OCI-M2 (cell line): Measurements from ENCODE around the gene EFCAB10.
"Not testable (repeated sequence)": the region's sequence is repeated elsewhere in the genome, so short reads cannot be mapped to it uniquely, and the experiment has no call there.

Experiments
- DNase-seq: peaks from one replicate; lab custom pipeline; 2025; ENCODE audit not compliant: unreplicated experiment; lab: John Stamatoyannopoulos, UW

The EFCAB10 gene

GRCh38 chr7:105599551-105599950, 18.3 kb upstream of the EFCAB10 start:
- no peak for DNase-seq

GRCh38 chr7:105599080-105599479, 17.8 kb upstream of the EFCAB10 start:
- not testable (repeated sequence) for DNase-seq

DNA sequence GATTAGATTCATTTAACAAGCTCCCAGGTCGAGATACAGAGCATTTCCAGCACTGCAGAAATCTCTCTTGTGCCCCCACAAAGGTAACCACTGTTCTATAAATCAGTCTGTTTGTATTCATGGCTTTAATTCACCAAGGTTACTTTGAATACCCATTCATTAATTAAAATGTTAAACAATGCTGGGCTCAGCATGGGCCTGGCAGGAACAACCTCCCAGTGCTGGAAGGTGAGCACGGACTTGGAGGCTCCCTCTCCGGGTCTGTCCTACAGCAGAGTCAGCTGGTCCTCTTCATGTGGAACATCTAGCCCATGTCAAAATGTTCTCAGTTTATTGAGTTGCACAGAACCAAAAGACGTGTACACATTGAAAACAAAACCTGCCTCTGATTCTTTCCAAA, 15.6 kb upstream of the EFCAB10 start:
- no peak for DNase-seq

DNA sequence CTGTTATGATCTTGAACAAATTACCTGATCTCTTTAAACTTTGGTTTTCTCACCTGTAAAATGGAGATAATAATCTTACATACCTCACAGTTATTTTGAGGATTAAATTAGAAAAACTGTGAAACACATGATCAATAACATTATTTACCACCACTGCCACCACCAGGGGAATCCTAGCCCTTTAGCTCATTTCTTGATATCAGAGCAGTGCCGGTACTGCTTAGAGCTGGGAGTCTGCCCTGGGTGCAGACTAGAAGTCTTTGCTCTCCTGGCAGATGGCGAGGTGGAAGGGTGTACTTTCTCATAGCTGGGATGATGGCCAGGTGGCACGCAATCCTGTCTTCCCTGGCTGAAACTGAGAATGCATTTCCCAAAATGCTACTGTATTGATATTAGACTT, 12.7 kb upstream of the EFCAB10 start:
- no peak for DNase-seq

DNA sequence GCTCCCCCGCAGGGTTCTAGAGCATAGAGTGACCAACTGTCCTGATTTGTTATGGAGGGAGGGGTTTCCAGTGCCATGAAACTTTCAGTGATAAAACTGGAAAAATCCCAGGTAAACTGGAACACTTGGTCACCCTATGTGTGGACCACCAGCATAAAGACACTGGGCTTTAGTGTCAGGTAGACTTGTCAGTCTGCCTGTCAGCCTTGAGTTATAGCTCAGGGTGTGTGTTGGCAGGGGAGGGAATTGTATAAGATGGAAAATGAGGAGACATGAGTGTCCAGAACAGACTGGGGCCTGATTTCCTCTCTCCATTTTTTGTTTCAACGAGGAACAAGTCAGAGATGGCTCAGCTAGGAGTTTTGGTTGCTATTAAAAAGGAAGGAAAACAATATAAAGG, 10.2 kb upstream of the EFCAB10 start:
- no peak for DNase-seq

GRCh38 chr7:105590793-105591192, 9.5 kb upstream of the EFCAB10 start:
- no peak for DNase-seq

DNA sequence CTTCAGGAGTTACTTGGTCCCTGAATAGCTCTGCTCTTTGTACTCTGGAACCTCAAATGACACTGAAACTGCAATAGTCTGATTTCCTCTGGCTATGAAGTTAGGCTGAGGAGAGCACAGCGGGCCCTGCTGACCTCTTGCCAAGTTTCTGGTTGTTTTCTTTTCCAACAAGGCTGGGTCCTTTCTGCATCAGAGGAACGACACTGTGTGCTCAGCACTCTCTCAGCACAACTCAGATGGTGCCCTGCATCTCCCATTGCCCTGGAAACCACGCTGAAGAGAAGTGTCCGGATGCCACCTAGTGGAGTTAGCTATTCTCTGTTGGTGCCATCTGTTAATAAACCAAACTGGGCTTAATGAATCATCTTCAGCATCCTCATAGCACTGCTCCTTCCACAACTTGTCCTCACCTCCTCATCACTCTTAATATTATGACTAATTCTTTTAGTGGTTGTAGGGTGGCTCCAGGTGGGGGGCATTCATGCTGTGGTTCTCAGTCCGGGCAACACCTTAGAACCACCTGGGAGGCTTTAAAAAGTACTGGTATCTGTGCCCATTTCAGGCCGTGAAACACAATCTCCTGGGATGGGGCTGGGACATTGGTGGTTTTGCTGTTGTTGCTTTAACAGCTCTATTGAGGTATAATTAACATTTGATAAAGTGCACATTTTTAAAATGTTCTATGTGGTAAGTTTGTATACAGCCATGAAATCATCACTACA, 8.2 kb upstream of the EFCAB10 start:
- DNase-seq: no peak

- DNase-seq: no peak
Measured at GRCh38 chr7:105587909-105588635, 6.8 kb upstream of the EFCAB10 start.

GRCh38 chr7:105585850-105586500, 4.7 kb upstream of the EFCAB10 start:
- DNase-seq: no peak

GRCh38 chr7:105584165-105584564, 2.9 kb upstream of the EFCAB10 start:
- no peak for DNase-seq

DNA sequence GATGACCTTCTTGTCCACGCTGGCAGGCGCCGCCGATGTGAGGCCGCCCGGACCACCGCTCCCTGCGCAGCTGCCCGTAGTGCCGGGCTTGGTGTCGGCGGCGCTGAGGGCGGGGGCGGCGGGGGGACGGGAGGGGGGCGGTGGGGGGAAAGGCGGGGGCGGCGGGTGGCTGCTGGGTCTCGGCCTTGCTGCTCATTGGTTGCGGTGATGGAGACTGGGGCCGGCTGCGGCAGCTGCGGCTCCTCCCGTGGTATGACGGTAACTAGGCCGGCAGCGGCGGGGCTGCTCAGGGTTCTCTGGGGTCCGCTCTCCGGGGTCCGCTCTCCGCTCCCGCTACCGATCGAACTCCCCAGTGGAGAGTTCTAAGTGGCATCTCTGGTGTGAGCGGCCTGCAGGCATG, 1.8 kb upstream of the EFCAB10 start:
- no peak for DNase-seq

- DNase-seq: no peak
Measured at GRCh38 chr7:105580022-105580740, 1.1 kb downstream of the EFCAB10 start.

DNA sequence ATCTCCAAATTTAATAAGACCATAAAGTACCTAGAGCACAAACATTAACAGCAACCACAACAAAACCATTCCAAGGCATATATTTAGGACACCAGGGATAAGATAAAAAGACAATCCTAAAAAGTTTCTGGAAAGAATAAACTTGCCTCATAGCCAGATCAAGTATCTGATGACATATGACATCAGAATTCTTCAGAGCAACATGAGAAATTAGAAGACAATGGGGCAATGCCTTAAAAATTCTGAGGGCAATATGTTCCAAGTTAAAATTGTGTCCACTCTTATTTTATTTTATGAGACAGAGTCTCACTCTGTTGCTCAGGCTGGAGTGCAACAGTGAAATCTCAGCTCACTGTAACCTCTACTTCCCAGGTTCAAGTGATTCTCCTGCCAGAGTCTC, 2.8 kb downstream of the EFCAB10 start:
- no peak for DNase-seq

- DNase-seq: no peak
Measured at GRCh38 chr7:105577251-105577650, 4.0 kb downstream of the EFCAB10 start.

DNA sequence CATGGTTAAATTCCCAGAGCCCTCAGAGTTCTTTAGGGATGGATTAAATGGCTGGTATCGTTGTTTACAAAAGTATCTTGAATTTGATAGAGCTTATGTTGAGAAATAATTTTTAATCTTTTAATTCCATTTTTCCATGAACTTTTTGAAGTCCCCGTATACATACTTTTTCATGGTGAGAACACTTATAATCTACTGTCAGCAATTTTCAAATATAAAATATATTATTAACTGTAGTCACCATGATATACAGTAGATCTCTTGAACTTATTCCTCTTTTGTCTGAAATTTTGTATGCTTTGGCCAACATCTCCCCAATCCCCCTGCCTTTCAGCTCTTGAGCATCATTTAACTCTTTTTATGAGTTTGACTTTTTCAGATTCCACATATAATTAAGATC, 9.4 kb downstream of the EFCAB10 start:
- DNase-seq: no peak

DNA sequence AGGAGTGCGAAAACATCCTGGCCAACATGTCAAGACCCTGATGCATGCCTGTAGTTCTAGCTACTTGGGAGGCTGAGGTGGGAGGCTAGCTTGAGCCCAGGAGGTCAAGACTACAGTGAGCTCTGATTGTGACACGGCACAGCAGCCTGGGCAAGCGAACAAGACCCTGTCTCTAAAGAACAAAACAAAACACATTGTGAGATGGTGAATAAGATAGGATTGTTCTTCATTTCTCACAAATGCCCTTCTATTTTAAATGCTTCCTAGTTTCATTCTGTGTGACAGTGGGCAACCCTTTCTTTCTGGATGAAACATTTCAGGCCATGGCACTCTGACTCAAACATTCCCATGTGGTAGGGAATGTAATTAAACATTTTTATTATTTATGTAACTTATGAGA, 13.5 kb downstream of the EFCAB10 start:
- no peak for DNase-seq

DNA sequence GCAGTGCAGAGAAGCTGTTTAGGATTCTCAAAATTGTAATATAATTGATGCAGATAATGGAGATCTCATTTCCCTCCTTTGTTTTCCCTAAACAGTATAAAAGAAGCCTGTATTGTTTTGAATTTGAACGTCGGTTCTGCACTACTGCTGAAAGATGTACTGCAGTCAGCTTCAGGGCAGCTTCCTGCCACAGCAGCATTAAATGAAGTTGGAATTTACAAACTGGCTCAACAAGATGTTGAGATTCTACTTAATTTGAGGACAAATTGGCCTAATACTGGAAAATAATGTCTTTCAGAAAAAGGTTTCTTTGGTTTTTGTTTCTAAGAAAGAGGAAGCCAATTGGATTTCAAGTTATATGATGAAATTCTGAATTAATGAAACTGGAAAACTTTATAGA, 14.3 kb downstream of the EFCAB10 start:
- DNase-seq: no peak

DNA sequence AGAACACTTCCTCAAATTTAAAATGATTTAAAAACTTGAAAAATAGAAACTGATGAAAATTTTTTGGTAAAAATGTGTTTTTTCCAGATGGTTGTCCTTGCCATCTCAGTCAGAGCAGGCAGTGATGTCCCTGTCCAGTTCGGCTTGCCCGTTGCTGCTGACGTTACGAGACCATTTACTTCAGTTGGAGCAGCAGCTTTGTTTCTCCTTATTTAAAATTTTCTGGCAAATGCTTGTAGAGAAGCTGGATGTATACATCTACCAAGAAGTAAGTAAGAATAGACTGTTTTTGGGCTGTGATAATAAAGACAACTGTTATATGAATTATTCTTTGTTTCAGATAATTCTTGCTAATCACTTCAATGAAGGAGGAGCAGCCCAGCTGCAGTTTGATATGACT, 16.1 kb downstream of the EFCAB10 start:
- DNase-seq: no peak

DNA sequence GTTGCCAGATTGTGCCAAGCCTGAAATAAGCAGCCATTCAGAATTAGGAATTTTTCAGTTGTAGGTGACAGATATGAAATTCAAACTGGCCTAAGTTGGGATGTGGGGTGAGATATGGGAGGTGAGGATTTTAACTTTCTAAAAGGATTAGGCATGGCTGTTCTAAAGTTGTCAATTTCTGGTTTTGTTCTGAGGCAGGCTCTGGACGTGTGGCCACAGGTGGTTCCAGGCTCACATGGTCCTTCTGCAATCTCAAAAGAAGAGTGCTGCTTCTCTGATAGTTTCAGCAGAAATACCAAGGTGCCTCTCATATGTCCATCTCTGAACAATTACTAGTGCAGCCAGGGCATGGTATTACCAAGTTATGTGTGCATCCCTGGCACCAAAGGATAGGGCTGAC, 21.4 kb downstream of the EFCAB10 start:
- no peak for DNase-seq

DNA sequence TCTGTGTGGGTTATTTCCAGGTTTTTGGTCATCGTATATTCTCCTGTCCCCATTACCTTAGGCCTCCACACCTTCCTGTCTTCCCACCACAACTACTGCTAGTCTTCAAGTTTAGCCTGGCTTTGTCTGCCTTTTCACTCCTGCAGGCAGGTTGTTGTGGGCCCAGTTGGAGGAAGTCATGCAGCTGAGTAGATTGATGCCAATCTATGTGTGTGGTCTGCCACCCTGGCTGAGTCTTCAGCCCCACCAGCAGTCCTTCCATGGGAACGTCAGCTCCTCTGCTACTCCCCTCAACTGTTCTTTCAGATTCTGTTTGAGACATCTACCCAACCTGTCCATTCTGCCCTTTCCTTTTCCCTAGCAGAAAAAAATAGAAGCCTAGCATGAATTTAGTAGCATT, 43.0 kb downstream of the EFCAB10 start:
- DNase-seq: no peak

DNA sequence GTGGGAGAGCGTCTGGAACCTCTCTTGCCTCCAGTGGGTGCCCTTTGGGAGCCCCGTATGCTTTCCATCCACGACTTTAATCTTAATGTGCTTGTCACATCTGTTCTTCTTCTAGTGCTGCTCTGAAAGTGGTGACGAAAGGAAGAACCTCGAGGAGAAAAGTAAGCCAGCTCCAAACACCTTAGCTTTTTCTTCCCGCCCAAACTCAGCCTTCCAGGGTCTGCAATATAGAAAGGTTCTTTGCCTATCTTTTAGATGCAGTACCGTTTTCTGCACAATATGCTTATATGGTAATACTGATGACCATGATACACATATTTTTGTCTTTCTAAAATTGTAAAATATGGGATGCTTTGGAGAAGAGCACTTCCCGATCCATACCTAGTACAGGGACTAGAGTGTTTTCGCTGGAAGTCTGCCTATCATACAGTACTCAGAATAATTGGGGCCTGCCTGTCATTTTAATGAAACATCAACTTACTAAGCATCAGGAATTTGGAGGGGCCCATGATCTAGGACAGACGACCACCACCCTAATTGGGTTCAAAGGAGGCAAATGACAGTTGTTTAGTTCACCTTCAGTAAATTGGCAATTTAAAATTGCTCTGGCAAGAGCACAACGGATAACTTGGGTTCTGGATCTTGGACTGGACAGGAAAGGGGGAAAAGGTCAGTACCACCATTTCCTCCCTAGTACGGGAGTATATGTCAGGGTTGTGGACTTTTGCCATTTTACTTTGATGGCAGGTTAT, 48.4 kb downstream of the EFCAB10 start:
- no peak for DNase-seq
